Astrocyte of the spinal cord (primary cell): ENCODE results near the gene NDUFAF5.
A peak's percentile ranks its signal among the peaks of the same experiment; 100 is the strongest.

Source experiments
- DNase-seq: peaks from one replicate; pipeline ENCODE4 v3.0.0; 2011; ENCODE audit warnings: low read depth, low spot score
- H3K4me3 ChIP-seq: 2 replicates; pipeline ENCODE4 v1.5.1; 2011; ENCODE audit warnings: low read depth, mild to moderate bottlenecking, low read length, moderate library complexity
- in situ Hi-C: cut with HindIII; loops from 2 replicates; pipeline ENCODE4 v1.10.0; 2017; ENCODE audit warnings: low sequenced_read_pairs
- TF ChIP-seq, protein P1 (sequence below): IDR thresholded peaks from 2 replicates; pipeline ENCODE4 v1.5.1; 2012; ENCODE audit warnings: low read depth, mild to moderate bottlenecking, low read length, inconsistent platforms

NDUFAF5 gene

GRCh38 chr20:13800728-13801134, 15.9 kb downstream of the NDUFAF5 start:
- in situ Hi-C loops, result no loop called here
- peak; percentile 91 for DNase-seq
- H3K4me3 ChIP-seq, result no peak overlapping the region
- TF ChIP-seq, protein P1, sequence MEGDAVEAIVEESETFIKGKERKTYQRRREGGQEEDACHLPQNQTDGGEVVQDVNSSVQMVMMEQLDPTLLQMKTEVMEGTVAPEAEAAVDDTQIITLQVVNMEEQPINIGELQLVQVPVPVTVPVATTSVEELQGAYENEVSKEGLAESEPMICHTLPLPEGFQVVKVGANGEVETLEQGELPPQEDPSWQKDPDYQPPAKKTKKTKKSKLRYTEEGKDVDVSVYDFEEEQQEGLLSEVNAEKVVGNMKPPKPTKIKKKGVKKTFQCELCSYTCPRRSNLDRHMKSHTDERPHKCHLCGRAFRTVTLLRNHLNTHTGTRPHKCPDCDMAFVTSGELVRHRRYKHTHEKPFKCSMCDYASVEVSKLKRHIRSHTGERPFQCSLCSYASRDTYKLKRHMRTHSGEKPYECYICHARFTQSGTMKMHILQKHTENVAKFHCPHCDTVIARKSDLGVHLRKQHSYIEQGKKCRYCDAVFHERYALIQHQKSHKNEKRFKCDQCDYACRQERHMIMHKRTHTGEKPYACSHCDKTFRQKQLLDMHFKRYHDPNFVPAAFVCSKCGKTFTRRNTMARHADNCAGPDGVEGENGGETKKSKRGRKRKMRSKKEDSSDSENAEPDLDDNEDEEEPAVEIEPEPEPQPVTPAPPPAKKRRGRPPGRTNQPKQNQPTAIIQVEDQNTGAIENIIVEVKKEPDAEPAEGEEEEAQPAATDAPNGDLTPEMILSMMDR, result no peak

- TF ChIP-seq, protein P1, result no peak
- no peak overlapping the region for H3K4me3 ChIP-seq
- no peak for DNase-seq
- in situ Hi-C loops, result no loop called here
These were observed 24.5 kb downstream of the NDUFAF5 start for GRCh38 chr20:13809373-13809772.

GRCh38 chr20:13809855-13810254, 25.0 kb downstream of the NDUFAF5 start:
- in situ Hi-C loops, result no loop called here

DNA sequence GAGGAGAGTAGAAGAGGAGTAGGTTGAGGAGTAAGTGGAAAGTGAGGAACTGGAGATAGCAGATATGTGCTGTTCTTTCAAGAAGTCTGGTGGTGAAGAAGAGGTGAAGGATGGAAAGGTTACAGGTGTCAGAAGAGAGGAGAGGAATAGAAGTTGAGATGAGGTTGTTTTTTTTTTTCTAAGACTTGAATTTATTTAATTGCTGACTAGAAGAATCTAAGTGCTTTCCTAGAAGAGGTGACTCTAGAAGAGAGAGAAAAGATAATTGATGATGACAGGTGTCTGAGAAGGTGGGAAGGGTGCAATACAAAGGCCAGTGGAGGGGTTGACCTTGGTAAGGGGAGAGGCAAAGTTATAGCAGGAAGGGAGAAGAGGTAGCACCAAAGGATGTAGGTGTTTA, 25.6 kb downstream of the NDUFAF5 start:
- no peak overlapping the region for H3K4me3 ChIP-seq
- in situ Hi-C loops, result no loop called here
- TF ChIP-seq, protein P1, result no peak
- DNase-seq, result no peak

More at GRCh38 chr20:13809855-13810254, 25.0 kb downstream of the NDUFAF5 start:
- no peak overlapping the region for H3K4me3 ChIP-seq
- TF ChIP-seq, protein P1, result no peak
- no peak for DNase-seq

DNA sequence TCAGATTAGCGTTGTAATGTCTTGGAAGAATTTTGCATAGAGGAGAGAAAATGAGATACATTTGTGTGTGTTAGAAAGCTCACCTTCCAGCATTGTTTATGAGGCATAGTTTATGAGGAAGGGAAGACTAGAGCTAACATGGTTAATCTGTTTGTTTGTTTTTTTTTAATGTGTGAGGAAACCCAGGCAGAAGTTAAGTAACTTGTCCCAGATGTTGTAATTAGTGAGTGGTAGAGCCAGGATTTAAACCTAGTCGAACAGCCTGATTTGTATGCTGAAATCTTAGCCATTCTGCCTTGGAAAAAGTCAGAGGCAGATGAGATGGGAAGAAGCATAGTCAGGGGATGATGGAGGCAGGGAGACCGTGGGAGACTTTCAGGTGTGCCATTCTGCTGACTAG, 29.1 kb downstream of the NDUFAF5 start:
- TF ChIP-seq, protein P1, result no peak
- in situ Hi-C loops, result no loop called here
- DNase-seq, result no peak
- H3K4me3 ChIP-seq, result no peak overlapping the region

- TF ChIP-seq, protein P1, result no peak
- H3K4me3 ChIP-seq, result no peak overlapping the region
- no peak for DNase-seq
- in situ Hi-C loops, result no loop called here
These were observed 29.8 kb downstream of the NDUFAF5 start for GRCh38 chr20:13814672-13815071.

GRCh38 chr20:13816757-13817156, 31.9 kb downstream of the NDUFAF5 start:
- TF ChIP-seq, protein P1, result no peak
- H3K4me3 ChIP-seq, result no peak overlapping the region
- no peak for DNase-seq
- in situ Hi-C loops, result no loop called here
